Stromal cell of bone marrow (primary cell): ENCODE measurements around the gene UBQLN1.
"Not testable (repeated sequence)": the region's sequence is repeated elsewhere in the genome, so short reads cannot be mapped to it uniquely, and the experiment has no call there.

ENCODE experiments used
- DNase-seq: peaks from one replicate; pipeline ENCODE4 v3.0.0-alpha.2; 2012; ENCODE audit warnings: low read depth

UBQLN1 gene

DNA sequence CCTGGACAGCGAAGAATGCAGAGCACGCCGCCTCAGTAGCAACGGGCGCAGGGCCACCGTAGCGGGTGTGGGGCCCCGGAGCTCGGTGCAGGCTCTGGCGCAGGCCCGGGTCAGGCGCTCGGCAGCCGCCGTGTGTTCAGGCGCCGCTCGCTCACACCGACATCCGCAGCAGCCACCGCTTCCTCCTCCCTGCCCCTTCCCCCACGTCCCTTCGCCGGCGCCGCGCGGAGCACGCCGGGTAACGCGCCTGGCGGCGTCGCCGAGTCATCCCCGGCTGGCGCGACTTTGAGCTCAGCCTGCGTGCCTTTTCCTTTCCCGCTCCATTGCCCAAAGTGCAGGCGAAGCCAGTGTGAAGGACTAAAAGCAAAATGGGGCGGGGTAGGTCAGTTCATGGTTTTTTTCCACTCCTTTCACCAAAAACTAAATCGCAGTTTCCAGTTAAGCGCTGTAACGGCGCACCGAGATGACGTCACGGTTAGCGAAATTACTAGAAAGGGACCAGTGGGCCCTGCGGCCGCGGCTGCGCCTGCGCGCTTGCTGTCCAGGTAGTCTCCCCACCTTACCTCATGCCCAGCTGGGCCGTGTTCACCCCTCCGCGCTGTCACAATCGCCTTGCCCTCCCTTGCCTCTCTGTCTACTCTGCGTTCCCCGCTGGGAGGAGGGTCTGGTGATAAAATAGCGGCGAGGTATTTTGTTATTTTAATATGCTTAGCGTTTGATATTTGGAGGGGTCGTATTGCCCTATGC is at the start of gene UBQLN1:
TSS of gene UBQLN1 (minus strand) at position 191 of the 747 bp plus-strand sequence. CDS start 279 bp downstream, outside the sequence.
- DNase-seq: peak; percentile 86

DNA sequence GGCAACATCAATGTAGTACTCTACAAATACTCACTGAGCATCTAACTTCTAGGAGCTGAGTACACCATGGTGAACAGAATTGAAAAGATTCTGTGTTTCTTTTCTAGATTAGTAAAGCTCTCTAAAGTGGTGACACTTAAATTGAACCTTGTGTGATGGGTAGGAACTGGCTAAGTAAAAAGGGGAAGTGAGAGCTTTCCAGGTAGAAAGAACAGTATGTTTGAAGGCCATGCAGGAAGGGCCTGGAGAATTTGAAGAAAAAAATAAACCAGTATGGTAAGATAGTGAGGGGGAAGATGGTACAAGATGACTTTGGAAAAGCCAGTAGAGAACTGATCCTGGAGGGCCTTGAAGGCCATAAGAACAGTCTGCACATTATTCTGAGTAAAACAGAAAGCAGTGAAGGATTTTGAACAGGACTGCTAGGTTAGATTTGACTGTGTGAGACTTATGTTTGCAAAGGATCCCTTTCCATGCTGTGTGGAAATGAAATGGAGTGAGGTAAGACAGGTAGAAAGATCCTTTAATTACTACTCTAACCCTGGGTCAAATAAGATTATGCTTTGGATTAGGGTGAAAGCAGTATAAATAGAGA is 46.7 kb upstream of the UBQLN1 start:
- DNase-seq: no peak

GRCh38 chr9:83749706-83750105 is 41.9 kb upstream of the UBQLN1 start:
- DNase-seq: no peak

GRCh38 chr9:83744206-83744605 is 36.4 kb upstream of the UBQLN1 start:
- DNase-seq: no peak

DNA sequence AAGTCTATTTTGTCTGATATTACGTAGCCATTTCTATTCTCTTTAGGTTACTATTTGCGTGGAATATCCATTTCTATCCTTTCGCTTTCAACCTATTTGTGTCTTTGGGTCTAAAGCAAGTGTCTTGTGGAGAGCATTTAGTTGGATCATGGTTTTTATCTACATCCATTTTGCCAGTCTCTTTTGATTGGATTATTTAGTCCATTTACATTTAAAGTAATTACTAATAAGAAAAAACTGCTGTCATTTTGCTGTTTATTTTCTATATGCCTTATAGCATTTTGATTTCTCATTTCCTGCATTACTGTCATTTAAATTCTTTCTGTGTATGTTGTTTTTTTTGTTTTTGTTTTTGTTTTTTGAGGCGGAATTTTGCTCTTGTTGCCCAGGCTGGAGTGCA is 26.0 kb upstream of the UBQLN1 start:
- DNase-seq: no peak

DNA sequence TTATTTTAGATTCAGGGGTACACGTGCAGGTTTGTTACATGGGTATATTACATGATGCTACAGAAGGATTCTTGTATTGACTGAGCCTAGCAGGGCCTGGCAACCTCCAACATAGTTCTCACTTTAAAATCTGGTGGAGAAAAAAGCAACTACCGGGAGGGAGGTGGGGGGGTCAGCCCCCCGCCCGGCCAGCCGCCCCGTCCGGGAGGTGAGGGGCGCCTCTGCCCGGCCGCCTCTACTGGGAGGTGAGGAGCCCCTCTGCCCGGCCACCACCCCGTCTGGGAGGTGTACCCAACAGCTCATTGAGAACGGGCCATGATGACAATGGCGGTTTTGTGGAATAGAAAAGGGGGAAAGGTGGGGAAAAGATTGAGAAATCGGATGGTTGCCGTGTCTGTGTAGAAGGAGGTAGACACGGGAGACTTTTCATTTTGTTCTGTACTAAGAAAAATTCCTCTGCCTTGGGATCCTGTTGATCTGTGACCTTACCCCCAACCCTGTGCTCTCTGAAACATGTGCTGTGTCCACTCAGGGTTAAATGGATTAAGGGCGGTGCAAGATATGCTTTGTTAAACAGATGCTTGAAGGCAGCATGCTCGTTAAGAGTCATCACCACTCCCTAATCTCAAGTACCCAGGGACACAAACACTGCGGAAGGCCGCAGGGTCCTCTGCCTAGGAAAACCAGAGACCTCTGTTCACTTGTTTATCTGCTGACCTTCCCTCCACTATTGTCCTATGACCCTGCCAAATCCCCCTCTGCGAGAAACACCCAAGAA is 21.0 kb upstream of the UBQLN1 start:
- DNase-seq: not testable (repeated sequence)

DNA sequence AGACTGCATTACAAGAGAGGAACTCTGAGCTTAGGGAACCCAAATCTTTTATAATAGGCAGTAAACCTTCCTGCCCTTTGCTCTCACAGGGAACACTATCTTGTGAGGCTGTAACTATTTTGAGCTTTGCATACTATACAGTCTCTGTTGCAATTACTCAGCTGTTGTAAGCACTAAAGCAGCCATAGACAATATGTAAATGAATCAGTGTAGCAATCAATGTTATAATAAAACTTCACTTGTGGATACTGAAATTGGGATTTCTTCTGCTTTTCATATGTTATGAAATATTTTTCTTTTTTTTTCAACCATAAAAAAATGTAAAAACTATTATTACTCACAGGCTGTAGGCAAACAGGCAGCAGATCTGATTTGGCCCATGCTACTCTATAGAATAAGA is 16.7 kb upstream of the UBQLN1 start:
- DNase-seq: no peak

GRCh38 chr9:83722726-83723495 is 15.2 kb upstream of the UBQLN1 start:
- no peak for DNase-seq

GRCh38 chr9:83721509-83721908 is 13.8 kb upstream of the UBQLN1 start:
- DNase-seq: no peak

- no peak for DNase-seq
These were observed 8.0 kb upstream of the UBQLN1 start for GRCh38 chr9:83715794-83716193.

GRCh38 chr9:83715221-83715620 is 7.5 kb upstream of the UBQLN1 start:
- no peak for DNase-seq

- DNase-seq: no peak
These were observed 6.6 kb upstream of the UBQLN1 start for GRCh38 chr9:83714329-83714728.

DNA sequence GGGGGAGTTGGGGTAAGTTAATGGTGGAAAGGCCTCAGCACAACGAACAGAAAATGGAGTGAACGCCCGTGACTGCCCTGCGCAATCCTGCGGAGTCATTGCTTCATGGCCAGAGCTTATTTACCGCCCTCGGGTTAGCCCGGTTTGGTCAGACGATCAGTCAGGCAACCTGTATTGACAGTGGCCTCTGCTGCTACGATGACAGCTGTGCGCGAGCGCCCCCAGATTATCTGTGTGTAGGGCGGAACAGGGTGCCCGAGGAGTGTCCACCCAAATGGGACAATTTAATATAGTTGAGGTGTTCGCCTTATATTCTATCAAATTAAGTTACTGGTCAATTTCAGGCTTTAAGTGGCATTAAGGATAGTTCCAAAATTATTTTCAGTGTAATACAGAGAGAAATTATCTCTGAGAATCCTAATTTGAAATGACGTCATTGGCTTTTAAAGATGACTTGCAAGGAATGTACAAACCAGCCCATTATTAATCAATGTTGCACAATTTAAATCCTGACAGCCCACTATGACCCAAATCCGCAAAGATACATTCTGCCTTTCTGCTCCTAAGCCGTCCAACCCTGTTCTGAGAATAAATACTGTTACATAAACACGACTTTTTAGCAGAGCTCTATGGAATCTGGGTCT is 879 bp upstream of the UBQLN1 start:
- peak; percentile 27 for DNase-seq

DNA sequence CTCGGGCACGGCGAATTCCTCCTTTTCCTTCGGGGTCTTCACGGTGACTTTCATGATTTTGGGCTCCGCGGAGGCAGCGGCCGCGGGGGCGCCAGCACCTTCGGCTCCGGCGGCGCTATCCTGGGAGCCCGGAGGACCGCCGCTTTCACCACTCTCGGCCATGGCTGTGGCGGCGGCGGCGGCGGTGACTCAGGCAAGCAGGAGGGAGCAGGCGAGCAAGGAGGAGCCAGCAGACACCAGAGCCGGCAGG is 315 bp downstream of the UBQLN1 start:
- DNase-seq: peak; percentile 65

GRCh38 chr9:83706676-83707517 is 861 bp downstream of the UBQLN1 start:
- DNase-seq: no peak

- not testable (repeated sequence) for DNase-seq
These were observed 2.5 kb downstream of the UBQLN1 start for GRCh38 chr9:83705219-83705651.

- DNase-seq: peak; percentile 60
These were observed 6.0 kb downstream of the UBQLN1 start for GRCh38 chr9:83701769-83702168.

GRCh38 chr9:83701286-83701685 is 6.5 kb downstream of the UBQLN1 start:
- DNase-seq: no peak

- DNase-seq: no peak
These were observed 8.1 kb downstream of the UBQLN1 start for GRCh38 chr9:83699615-83700014.

DNA sequence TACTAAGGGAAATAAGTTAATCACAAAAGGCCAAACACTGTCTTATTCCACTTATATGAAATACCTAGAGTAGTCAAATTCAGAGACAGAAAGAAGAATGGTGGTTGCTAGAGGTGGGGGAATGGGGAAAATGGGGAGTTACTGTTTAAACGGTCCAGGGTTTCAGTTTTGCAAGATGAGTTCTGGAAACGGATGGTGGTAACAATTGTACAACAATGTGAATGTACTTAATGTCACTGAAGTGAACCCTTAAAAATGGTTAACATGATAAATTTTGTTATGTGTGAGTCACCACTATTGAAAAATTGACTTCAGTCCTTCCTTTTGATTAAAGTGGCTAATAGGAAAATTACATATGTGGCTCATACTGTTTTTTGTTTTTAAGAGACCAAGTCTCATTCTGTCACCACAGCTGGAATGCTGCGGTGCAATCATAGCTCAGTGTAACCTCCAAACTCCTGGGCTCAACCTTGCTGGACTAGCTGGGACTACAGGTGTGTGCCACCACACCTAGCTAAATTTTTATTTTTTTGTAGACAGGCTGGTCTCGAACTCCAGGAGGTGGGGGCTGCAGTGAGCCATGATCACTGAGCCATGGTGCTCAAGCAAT is 8.7 kb downstream of the UBQLN1 start:
- DNase-seq: no peak

DNA sequence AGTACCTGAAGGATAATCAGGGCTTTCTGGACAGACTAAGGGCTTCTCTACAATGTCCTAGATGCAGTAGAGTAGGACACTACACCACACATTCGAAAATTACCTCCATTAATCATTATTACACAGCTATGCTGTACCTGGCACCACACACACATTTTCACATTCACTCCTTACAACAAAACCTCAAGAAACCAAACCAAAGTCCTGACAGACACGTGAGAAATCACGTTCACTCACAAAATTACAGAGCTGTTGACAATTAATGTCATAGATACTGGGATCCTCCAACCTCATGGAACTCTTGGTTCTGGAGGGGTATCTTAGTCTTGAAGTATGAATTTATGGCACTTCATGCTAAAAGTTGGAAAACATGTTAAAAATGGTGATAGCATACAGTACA is 16.3 kb downstream of the UBQLN1 start:
- DNase-seq: no peak
